ENCODE data around the gene NCDN. TPM values are rescaled to one million over a fixed set of nuclear protein-coding genes. Genes with fewer than 3 reads are reported as not detected.

The NCDN gene
- total and polyA plus RNA-seq, 2 of the 8 experiments (the other 6 are each of a cell fraction or from before 2014, with no cell fraction given) = 26.2 to 35.4 TPM

DNA sequence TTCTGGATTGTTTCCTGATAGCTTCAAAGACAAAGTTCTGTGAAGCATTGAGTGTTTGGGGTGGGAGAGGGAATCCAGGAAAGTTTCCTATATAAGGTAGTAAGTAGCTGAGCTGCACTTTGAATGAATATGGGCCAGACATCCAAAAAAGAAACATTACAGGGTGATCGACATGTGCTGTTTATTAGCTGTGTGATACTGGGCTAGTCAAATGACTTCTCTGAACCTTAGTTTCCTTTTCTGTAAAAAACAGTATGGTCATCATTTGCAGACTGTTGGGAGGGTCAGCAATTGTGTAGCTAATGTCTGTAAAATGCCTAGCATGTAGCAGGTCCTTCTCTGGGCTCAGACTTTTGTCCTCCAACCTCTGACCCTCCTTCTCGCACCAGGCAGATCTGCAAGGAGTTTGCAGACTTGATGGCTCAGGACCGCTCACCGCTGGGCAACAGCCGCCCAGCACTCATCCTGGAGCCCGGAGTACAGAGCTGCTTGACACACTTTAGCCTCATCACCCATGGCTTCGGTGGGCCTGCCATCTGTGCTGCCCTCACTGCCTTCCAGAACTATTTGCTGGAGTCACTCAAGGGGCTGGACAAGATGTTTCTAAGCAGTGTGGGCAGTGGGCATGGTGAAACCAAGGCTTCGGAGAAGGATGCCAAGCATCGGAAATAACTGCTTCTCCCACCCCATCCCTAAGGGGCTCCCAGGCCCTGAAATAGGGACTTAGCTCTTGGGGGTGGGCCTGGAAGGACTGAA lies 36.6 kb downstream of the NCDN start (continued):
- no peak for TF ChIP-seq JUN (IDR thresholded peaks at IDR 0.05; ENCODE audit: low read depth, low read length)
- TF ChIP-seq BACH1 (IDR thresholded peaks at IDR 0.05; ENCODE audit: low read length) = no peak

Data from H1 (cell line).